ENCODE measurements around the gene CCL26. TPM values are rescaled to one million over a fixed set of nuclear protein-coding genes. Genes with fewer than 3 reads are reported as not detected.

The CCL26 gene
- total and polyA plus RNA-seq, 10 of the 15 experiments (the other 5 are each of a cell fraction or from before 2014, with no cell fraction given) = not detected

DNA sequence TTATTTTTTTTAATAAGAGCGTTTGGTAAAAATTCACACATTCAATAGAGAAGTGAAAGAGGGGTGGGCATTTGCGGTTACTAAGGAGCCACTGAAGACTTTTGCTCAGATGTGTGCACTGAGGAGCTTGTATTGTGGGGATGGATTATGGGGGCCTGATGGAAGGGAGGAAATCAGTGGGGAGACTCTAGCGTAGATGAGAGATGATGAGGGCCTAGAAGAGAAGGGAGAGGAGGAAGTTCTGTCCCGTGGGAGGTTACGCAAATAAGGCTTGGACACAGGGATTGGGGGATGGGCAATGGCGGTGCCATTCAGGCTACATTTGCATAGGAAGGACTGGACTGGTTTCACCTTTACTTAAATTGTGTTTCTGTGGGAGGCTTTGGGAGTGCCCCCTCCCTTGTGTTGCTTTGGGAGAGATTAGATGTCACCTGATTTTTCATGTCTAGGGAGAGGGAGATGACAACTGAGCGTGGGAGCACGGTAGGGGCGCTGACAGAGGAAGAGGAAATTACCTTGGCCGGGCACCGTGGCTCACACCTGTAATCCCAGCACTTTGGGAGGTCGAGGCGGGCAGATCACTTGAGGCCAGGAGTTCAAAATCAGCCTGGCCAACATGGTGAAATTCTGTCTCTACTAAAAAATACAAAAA is 31.0 kb downstream of the CCL26 start (continued):
- TF ChIP-seq TARDBP (IDR thresholded peaks at IDR 0.05; ENCODE audit: borderline replicate concordance) (no peak), SRF (IDR thresholded peaks at IDR 0.05; ENCODE audit: low read depth in 2 of 2, low read length in 2 of 2) (no peak), HDAC6 (IDR thresholded peaks at IDR 0.05; ENCODE audit: unreplicated experiment) (no peak), NR2C2 (IDR thresholded peaks at IDR 0.05; ENCODE audit: borderline replicate concordance, control insufficient read depth, insufficient read length, low read depth) (no peak), MYB (IDR thresholded peaks at IDR 0.05; ENCODE audit: borderline replicate concordance, low read depth, low read length) (no peak), GATAD2B (conservative IDR thresholded peaks at IDR 0.05; ENCODE audit: low read depth) (peak; percentile 71; the same call in 1 of the 2 replicates), ZSCAN29 (IDR thresholded peaks at IDR 0.05) (no peak), CBX3 (IDR thresholded peaks at IDR 0.05; ENCODE audit: borderline replicate concordance, low read depth) (no peak), GABPA (IDR thresholded peaks at IDR 0.05; ENCODE audit: low read depth) (no peak), ASH2L (IDR thresholded peaks at IDR 0.05; ENCODE audit: borderline replicate concordance, low read depth) (no peak), NR2C1 (IDR thresholded peaks at IDR 0.05) (no peak), IKZF2 (IDR thresholded peaks at IDR 0.05) (peak; percentile 92 to 93), TCF3 (IDR thresholded peaks at IDR 0.05; ENCODE audit: borderline replicate concordance, insufficient read depth, low read depth, low read length) (no peak), POU2F2 (IDR thresholded peaks at IDR 0.05; ENCODE audit: borderline replicate concordance, low read depth, low read length) (peak; percentile 97), IKZF1 (conservative IDR thresholded peaks at IDR 0.05) (peak; percentile 93), CHD4 (IDR thresholded peaks at IDR 0.05) (no peak), BMI1 (IDR thresholded peaks at IDR 0.05; ENCODE audit: borderline replicate concordance) (no peak), CBX5 (IDR thresholded peaks at IDR 0.05; ENCODE audit: low read depth) (no peak), ESRRA (IDR thresholded peaks at IDR 0.05; ENCODE audit: low read length) (no peak), ZZZ3 (IDR thresholded peaks at IDR 0.05; ENCODE audit: control insufficient read depth, insufficient read length, low read depth) (no peak), BCL11A (IDR thresholded peaks at IDR 0.05; ENCODE audit: low read depth, low read length) (peak; percentile 6; the same call in 1 of the 2 replicates), SMC3 (IDR thresholded peaks at IDR 0.05; ENCODE audit: borderline replicate concordance, low read length) (peak; percentile 7; the same call in 1 of the 2 replicates)
- TF ChIP-seq, protein P1, sequence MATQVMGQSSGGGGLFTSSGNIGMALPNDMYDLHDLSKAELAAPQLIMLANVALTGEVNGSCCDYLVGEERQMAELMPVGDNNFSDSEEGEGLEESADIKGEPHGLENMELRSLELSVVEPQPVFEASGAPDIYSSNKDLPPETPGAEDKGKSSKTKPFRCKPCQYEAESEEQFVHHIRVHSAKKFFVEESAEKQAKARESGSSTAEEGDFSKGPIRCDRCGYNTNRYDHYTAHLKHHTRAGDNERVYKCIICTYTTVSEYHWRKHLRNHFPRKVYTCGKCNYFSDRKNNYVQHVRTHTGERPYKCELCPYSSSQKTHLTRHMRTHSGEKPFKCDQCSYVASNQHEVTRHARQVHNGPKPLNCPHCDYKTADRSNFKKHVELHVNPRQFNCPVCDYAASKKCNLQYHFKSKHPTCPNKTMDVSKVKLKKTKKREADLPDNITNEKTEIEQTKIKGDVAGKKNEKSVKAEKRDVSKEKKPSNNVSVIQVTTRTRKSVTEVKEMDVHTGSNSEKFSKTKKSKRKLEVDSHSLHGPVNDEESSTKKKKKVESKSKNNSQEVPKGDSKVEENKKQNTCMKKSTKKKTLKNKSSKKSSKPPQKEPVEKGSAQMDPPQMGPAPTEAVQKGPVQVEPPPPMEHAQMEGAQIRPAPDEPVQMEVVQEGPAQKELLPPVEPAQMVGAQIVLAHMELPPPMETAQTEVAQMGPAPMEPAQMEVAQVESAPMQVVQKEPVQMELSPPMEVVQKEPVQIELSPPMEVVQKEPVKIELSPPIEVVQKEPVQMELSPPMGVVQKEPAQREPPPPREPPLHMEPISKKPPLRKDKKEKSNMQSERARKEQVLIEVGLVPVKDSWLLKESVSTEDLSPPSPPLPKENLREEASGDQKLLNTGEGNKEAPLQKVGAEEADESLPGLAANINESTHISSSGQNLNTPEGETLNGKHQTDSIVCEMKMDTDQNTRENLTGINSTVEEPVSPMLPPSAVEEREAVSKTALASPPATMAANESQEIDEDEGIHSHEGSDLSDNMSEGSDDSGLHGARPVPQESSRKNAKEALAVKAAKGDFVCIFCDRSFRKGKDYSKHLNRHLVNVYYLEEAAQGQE (IDR thresholded peaks at IDR 0.05; ENCODE audit: low read depth, low read length) = no peak
- TF ChIP-seq, protein P2, sequence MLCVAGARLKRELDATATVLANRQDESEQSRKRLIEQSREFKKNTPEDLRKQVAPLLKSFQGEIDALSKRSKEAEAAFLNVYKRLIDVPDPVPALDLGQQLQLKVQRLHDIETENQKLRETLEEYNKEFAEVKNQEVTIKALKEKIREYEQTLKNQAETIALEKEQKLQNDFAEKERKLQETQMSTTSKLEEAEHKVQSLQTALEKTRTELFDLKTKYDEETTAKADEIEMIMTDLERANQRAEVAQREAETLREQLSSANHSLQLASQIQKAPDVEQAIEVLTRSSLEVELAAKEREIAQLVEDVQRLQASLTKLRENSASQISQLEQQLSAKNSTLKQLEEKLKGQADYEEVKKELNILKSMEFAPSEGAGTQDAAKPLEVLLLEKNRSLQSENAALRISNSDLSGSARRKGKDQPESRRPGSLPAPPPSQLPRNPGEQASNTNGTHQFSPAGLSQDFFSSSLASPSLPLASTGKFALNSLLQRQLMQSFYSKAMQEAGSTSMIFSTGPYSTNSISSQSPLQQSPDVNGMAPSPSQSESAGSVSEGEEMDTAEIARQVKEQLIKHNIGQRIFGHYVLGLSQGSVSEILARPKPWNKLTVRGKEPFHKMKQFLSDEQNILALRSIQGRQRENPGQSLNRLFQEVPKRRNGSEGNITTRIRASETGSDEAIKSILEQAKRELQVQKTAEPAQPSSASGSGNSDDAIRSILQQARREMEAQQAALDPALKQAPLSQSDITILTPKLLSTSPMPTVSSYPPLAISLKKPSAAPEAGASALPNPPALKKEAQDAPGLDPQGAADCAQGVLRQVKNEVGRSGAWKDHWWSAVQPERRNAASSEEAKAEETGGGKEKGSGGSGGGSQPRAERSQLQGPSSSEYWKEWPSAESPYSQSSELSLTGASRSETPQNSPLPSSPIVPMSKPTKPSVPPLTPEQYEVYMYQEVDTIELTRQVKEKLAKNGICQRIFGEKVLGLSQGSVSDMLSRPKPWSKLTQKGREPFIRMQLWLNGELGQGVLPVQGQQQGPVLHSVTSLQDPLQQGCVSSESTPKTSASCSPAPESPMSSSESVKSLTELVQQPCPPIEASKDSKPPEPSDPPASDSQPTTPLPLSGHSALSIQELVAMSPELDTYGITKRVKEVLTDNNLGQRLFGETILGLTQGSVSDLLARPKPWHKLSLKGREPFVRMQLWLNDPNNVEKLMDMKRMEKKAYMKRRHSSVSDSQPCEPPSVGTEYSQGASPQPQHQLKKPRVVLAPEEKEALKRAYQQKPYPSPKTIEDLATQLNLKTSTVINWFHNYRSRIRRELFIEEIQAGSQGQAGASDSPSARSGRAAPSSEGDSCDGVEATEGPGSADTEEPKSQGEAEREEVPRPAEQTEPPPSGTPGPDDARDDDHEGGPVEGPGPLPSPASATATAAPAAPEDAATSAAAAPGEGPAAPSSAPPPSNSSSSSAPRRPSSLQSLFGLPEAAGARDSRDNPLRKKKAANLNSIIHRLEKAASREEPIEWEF (IDR thresholded peaks at IDR 0.05; ENCODE audit: insufficient replicate concordance, low read depth, low read length) = no peak

All from GM12878 (cell line).